H9 (cell line): ENCODE results near the gene NUDT14. TPM values are rescaled to one million over a fixed set of nuclear protein-coding genes. Genes with fewer than 3 reads are reported as not detected.

Experiments
- DNase-seq: peaks from one replicate; pipeline ENCODE4 v3.0.0-alpha.2; 2017
- H2AFZ ChIP-seq: one replicate; pipeline ENCODE4 v1.6.1; 2013; ENCODE audit warnings: mild to moderate bottlenecking, low read length, control low read depth, moderate library complexity
- H2AK5ac ChIP-seq: 2 replicates; pipeline ENCODE4 v1.6.1; 2013; ENCODE audit warnings: low read length, control low read depth, mixed read lengths; ENCODE audit not compliant: insufficient read length
- H2BK120ac ChIP-seq: one replicate; pipeline ENCODE4 v1.6.1; 2013; ENCODE audit warnings: low read depth, mild to moderate bottlenecking, low read length, control low read depth, inconsistent platforms; ENCODE audit not compliant: poor library complexity, severe bottlenecking
- H2BK12ac ChIP-seq: 2 replicates; pipeline ENCODE4 v1.6.1; 2013; ENCODE audit warnings: low read length, control low read depth, mixed read lengths, low read depth; ENCODE audit not compliant: insufficient read length
- H2BK15ac ChIP-seq: 2 replicates; pipeline ENCODE4 v1.6.1; 2013; ENCODE audit warnings: low read depth, low read length, control low read depth
- H2BK20ac ChIP-seq: one replicate; pipeline ENCODE4 v1.6.1; 2013; ENCODE audit warnings: low read depth, mild to moderate bottlenecking, low read length, control low read depth, inconsistent platforms; ENCODE audit not compliant: poor library complexity, severe bottlenecking
- H2BK5ac ChIP-seq: 2 replicates; pipeline ENCODE4 v1.6.1; 2013; ENCODE audit warnings: low read length, control low read depth, mixed read lengths; ENCODE audit not compliant: insufficient read length
- H3K14ac ChIP-seq: 2 replicates; pipeline ENCODE4 v1.6.1; 2013; ENCODE audit warnings: low read length, control low read depth; ENCODE audit not compliant: insufficient read depth
- H3K18ac ChIP-seq: 2 replicates; pipeline ENCODE4 v1.6.1; 2013; ENCODE audit warnings: low read depth, mild to moderate bottlenecking, mixed read lengths, low read length, control low read depth; ENCODE audit not compliant: insufficient read length
- H3K23ac ChIP-seq: 2 replicates; pipeline ENCODE4 v1.6.1; 2013; ENCODE audit warnings: low read length, control low read depth, mixed read lengths, low read depth; ENCODE audit not compliant: insufficient read length
- H3K23me2 ChIP-seq: 2 replicates; pipeline ENCODE4 v1.6.1; 2013; ENCODE audit warnings: low read depth, mild to moderate bottlenecking, mixed read lengths, low read length, control low read depth; ENCODE audit not compliant: insufficient read length, poor library complexity, severe bottlenecking
- H3K27ac ChIP-seq: 2 replicates; pipeline ENCODE4 v1.5.1; 2013; ENCODE audit warnings: low read length, control low read depth, mixed read lengths, low read depth; ENCODE audit not compliant: insufficient read length
- H3K27me3 ChIP-seq: 2 replicates; pipeline ENCODE4 v1.6.1; 2013; ENCODE audit warnings: low read length, control low read depth, inconsistent platforms; ENCODE audit not compliant: insufficient read depth
- H3K4ac ChIP-seq: 2 replicates; pipeline ENCODE4 v1.6.1; 2013; ENCODE audit warnings: low read depth, mild to moderate bottlenecking, control low read depth, inconsistent platforms, low read length, moderate library complexity
- H3K4me1 ChIP-seq: 2 replicates; pipeline ENCODE4 v1.6.1; 2013; ENCODE audit warnings: low read length, control low read depth, inconsistent platforms; ENCODE audit not compliant: insufficient read depth
- H3K4me2 ChIP-seq: 2 replicates; pipeline ENCODE4 v1.6.1; 2013; ENCODE audit warnings: low read length, control low read depth, mixed read lengths; ENCODE audit not compliant: insufficient read length, insufficient read depth
- H3K56ac ChIP-seq: 2 replicates; pipeline ENCODE4 v1.6.1; 2013; ENCODE audit warnings: low read depth, mild to moderate bottlenecking, mixed read lengths, low read length, control low read depth; ENCODE audit not compliant: insufficient read length
- H3K79me1 ChIP-seq: 2 replicates; pipeline ENCODE4 v1.6.1; 2013; ENCODE audit warnings: low read depth, mild to moderate bottlenecking, moderate library complexity, low read length, control low read depth, inconsistent platforms; ENCODE audit not compliant: insufficient read depth, poor library complexity, severe bottlenecking
- H3K79me2 ChIP-seq: 2 replicates; pipeline ENCODE4 v1.6.1; 2013; ENCODE audit warnings: low read length, control low read depth, inconsistent platforms; ENCODE audit not compliant: insufficient read depth
- H3K9ac ChIP-seq: 2 replicates; pipeline ENCODE4 v1.6.1; 2013; ENCODE audit warnings: low read length, control low read depth, mixed read lengths; ENCODE audit not compliant: insufficient read length; ENCODE audit errors: extremely low read depth
- H3K9me3 ChIP-seq: one replicate; pipeline ENCODE4 v1.6.1; 2013; ENCODE audit warnings: low read depth, low read length, inconsistent platforms; ENCODE audit not compliant: control insufficient read depth
- H3T11ph ChIP-seq: one replicate; pipeline ENCODE4 v1.6.1; 2013; ENCODE audit warnings: mild to moderate bottlenecking, low read length, control low read depth, inconsistent platforms
- H4K20me1 ChIP-seq: one replicate; pipeline ENCODE4 v1.6.1; 2013; ENCODE audit not compliant: control insufficient read depth, insufficient read length, insufficient read depth
- H4K5ac ChIP-seq: 2 replicates; pipeline ENCODE4 v1.6.1; 2013; ENCODE audit warnings: low read depth, mild to moderate bottlenecking, mixed read lengths, low read length, control low read depth; ENCODE audit not compliant: insufficient read length
- H4K8ac ChIP-seq: replicated peaks from 2 replicates; pipeline ENCODE4 v1.6.1; 2013; ENCODE audit warnings: low read length, control low read depth, mixed read lengths, low read depth; ENCODE audit not compliant: insufficient read length
- H4K91ac ChIP-seq: 2 replicates; pipeline ENCODE4 v1.6.1; 2013; ENCODE audit warnings: low read depth, mild to moderate bottlenecking, moderate library complexity, mixed read lengths, low read length, control low read depth; ENCODE audit not compliant: insufficient read length
- H3K27ac Mint-ChIP-seq, 3 experiments: 2 replicates in 2 of 3; 3 replicates in 1 of 3; pipeline ENCODE4 v1.8.0; 2020 to 2021; ENCODE audit warnings: mixed read lengths in 3 of 3, mild to moderate bottlenecking in 1 of 3, moderate library complexity in 1 of 3
- H3K27me3 Mint-ChIP-seq: 2 replicates; pipeline ENCODE4 v1.8.0; 2021; ENCODE audit warnings: low read depth, mild to moderate bottlenecking, moderate library complexity, mixed read lengths
- H3K36me3 Mint-ChIP-seq, 3 experiments: 2 replicates in 2 of 3; 3 replicates in 1 of 3; pipeline ENCODE4 v1.8.0; 2020 to 2021; ENCODE audit warnings: low read depth in 3 of 3, mixed read lengths in 3 of 3; ENCODE audit not compliant: insufficient read depth in 1 of 3
- H3K4me1 Mint-ChIP-seq, 2 experiments: 2 replicates each; pipeline ENCODE4 v1.8.0; 2020; ENCODE audit warnings: mixed read lengths in 2 of 2
- H3K4me3 Mint-ChIP-seq, 2 experiments: 2 replicates in 1 of 2; 3 replicates in 1 of 2; pipeline ENCODE4 v1.8.0; 2020 to 2021; ENCODE audit warnings: mild to moderate bottlenecking in 2 of 2, mixed read lengths in 2 of 2, moderate library complexity in 1 of 2
- H3K9me3 Mint-ChIP-seq, 2 experiments: 2 replicates in 1 of 2; 3 replicates in 1 of 2; pipeline ENCODE4 v1.8.0; 2020; ENCODE audit warnings: mild to moderate bottlenecking in 2 of 2, mixed read lengths in 2 of 2, moderate library complexity in 1 of 2
- CTCF ChIP-seq: fragments of 200-600 bp; sonication (generic); conservative IDR thresholded peaks from 3 replicates; pipeline ENCODE4 v1.8.0; 2021; ENCODE audit warnings: antibody characterized with exemption, mild to moderate bottlenecking
- WGBS: extraction: QIAGEN DNeasy Blood & Tissue Kit; methylation state at CpG from one replicate; pipeline ENCODE4 v1.1.7; 2013; ENCODE audit warnings: missing lambda C conversion rate, low lambda C conversion rate, mixed read lengths; ENCODE audit not compliant: insufficient read length; ENCODE audit errors: extremely low coverage; 5-methylcytosine and 5-hydroxymethylcytosine counted together
- total RNA-seq: library from RNA; stranded (reverse); gene quantifications from 2 replicates; pipeline ENCODE4 v1.2.1, GENCODE V29; 2021

Gene NUDT14
- total RNA-seq, 1 experiment from 2014 or later = 41.1 TPM

GRCh38 chr14:105201156-105201924 is 20.2 kb upstream of the NUDT14 start:
- no peak overlapping the region for H3K4ac ChIP-seq

More at GRCh38 chr14:105201156-105201924, 20.2 kb upstream of the NUDT14 start:
- H3K27ac Mint-ChIP-seq = no peak overlapping the region
- Histone ChIP-seq H3K23ac (no peak overlapping the region), H2BK5ac (no peak overlapping the region), H3K9me3 (no peaks in the 10 kb centered on the region), H4K8ac (no peak overlapping the region), H3K56ac (no peak overlapping the region), H3T11ph (no peak overlapping the region), H3K23me2 (no peaks in the 10 kb centered on the region), H2AFZ (no peak overlapping the region), H3K4me1 (no peaks in the 10 kb centered on the region), H2BK15ac (no peak overlapping the region), H3K18ac (no peak overlapping the region), H3K79me2 (no peaks in the 10 kb centered on the region), H4K20me1 (no peaks in the 10 kb centered on the region), H3K27me3 (no peaks in the 10 kb centered on the region; the same call in 1 of the 2 replicates), H2BK120ac (no peak overlapping the region), H3K9ac (no peak overlapping the region), H3K4me2 (no peak overlapping the region), H4K5ac (no peak overlapping the region), H4K91ac (no peak overlapping the region), H3K79me1 (no peaks in the 10 kb centered on the region), H2AK5ac (no peak overlapping the region), H2BK20ac (no peak overlapping the region), H3K27ac (no peak overlapping the region), H3K14ac (no peak overlapping the region), H2BK12ac (no peak overlapping the region)
- DNase-seq = no peak
- TF ChIP-seq CTCF = peak; percentile 52
- peaks cover 28% of the 10 kb centered on the region for H3K27me3 Mint-ChIP-seq
- WGBS = no CpG with 5 or more reads among the region's 28 CpGs
- peaks cover 0 to 3% of the 10 kb centered on the region in 2 experiments; a peak in 2 of 4 replicates for H3K4me1 Mint-ChIP-seq
- no peak overlapping the region for H3K4me3 Mint-ChIP-seq
- H3K9me3 Mint-ChIP-seq = no peaks in the 10 kb centered on the region
- no peaks in the 10 kb centered on the region for H3K36me3 Mint-ChIP-seq
